ENCODE results near the gene EFNA4.

Gene EFNA4

DNA sequence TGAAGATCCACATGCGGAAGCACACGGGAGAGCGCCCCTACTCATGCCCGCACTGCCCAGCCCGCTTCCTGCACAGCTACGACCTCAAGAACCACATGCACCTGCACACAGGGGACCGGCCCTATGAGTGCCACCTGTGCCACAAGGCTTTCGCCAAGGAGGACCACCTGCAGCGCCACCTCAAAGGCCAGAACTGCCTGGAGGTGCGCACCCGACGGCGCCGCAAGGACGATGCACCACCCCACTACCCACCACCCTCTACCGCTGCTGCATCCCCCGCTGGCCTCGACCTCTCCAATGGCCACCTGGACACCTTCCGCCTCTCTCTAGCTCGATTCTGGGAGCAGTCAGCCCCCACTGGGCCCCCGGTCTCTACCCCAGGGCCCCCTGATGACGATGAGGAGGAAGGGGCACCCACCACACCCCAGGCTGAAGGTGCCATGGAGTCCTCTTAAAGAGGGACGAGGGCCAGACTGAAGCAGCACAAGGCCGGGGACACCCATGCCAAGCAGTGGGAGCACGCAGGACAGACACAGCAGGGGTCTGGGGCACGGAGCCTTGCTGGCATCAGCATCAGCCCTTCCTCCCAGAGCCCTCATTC, 47.2 kb upstream of the EFNA4 start:
- TF ChIP-seq CEBPB (IDR thresholded peaks at IDR 0.05) (no peak), CREB1 (IDR thresholded peaks at IDR 0.05; ENCODE audit: low read depth) (no peak), FOXM1 (IDR thresholded peaks at IDR 0.05; ENCODE audit: borderline replicate concordance, low read depth) (no peak), EP300 (IDR thresholded peaks at IDR 0.05; ENCODE audit: borderline replicate concordance) (no peak), TAF1 (IDR thresholded peaks at IDR 0.05; ENCODE audit: low read depth) (no peak), EGR1 (IDR thresholded peaks at IDR 0.05) (no peak), TCF12 (IDR thresholded peaks at IDR 0.05; ENCODE audit: low read depth) (no peak), TEAD4 (IDR thresholded peaks at IDR 0.05) (no peak), ZBTB7A (IDR thresholded peaks at IDR 0.05; ENCODE audit: low read depth) (no peak), YY1 (IDR thresholded peaks at IDR 0.05; ENCODE audit: low read depth) (no peak), RAD21 (IDR thresholded peaks at IDR 0.05; ENCODE audit: low read depth) (no peak), NFIC (IDR thresholded peaks at IDR 0.05) (no peak)
- TF ChIP-seq, protein P1, sequence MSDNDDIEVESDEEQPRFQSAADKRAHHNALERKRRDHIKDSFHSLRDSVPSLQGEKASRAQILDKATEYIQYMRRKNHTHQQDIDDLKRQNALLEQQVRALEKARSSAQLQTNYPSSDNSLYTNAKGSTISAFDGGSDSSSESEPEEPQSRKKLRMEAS (IDR thresholded peaks at IDR 0.05), result no peak
- TF ChIP-seq, protein P2, sequence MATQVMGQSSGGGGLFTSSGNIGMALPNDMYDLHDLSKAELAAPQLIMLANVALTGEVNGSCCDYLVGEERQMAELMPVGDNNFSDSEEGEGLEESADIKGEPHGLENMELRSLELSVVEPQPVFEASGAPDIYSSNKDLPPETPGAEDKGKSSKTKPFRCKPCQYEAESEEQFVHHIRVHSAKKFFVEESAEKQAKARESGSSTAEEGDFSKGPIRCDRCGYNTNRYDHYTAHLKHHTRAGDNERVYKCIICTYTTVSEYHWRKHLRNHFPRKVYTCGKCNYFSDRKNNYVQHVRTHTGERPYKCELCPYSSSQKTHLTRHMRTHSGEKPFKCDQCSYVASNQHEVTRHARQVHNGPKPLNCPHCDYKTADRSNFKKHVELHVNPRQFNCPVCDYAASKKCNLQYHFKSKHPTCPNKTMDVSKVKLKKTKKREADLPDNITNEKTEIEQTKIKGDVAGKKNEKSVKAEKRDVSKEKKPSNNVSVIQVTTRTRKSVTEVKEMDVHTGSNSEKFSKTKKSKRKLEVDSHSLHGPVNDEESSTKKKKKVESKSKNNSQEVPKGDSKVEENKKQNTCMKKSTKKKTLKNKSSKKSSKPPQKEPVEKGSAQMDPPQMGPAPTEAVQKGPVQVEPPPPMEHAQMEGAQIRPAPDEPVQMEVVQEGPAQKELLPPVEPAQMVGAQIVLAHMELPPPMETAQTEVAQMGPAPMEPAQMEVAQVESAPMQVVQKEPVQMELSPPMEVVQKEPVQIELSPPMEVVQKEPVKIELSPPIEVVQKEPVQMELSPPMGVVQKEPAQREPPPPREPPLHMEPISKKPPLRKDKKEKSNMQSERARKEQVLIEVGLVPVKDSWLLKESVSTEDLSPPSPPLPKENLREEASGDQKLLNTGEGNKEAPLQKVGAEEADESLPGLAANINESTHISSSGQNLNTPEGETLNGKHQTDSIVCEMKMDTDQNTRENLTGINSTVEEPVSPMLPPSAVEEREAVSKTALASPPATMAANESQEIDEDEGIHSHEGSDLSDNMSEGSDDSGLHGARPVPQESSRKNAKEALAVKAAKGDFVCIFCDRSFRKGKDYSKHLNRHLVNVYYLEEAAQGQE (IDR thresholded peaks at IDR 0.05; ENCODE audit: low read depth), result no peak
- TF ChIP-seq, protein P3, sequence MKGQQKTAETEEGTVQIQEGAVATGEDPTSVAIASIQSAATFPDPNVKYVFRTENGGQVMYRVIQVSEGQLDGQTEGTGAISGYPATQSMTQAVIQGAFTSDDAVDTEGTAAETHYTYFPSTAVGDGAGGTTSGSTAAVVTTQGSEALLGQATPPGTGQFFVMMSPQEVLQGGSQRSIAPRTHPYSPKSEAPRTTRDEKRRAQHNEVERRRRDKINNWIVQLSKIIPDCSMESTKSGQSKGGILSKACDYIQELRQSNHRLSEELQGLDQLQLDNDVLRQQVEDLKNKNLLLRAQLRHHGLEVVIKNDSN (IDR thresholded peaks at IDR 0.05), result no peak

DNA sequence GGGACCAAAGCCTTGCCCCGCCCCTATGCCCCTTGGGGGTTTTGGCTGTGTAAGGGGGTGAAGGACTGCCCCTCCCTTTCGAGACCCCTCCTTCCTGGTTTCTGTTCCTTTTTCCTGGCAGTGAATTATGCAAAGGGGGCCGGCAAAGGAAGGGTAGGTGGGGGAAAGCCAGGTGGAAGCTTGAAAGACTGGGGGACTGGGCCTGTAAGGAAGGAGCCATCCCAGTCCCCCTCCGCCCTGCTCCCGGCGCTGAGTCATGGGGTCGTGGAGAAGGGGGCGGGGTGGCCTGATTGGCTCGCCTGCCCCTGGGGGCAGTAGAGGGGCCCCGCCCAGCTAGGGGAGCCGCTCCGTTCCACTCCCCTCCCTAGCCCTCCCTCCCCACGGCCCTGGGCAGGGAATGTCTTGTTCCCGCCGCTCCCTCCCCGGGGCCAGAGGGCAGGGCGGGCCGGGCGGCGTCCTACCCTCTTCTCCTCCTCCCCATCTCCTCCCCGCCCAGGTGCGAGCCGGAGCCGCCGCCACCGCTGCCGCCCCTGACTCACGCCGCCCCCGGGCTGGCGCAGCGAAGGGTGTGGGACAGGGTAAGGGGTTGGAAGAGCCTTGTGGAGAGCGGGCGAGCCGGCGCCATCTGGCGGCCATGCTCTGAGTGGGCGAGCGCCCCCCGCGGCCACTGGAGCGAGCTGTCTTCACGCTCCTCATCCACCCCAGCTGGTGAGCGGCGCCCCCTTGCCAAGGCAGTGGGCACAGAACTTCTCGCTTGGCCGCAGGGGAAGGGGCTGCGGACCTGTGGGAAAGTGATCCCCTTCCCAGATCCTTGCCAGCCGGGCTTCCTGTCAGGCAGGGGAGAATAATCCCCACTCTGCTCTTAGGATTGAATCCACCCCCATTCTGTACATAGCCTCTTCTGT, 46.2 kb upstream of the EFNA4 start:
- TF ChIP-seq TEAD4 (IDR thresholded peaks at IDR 0.05) (peak; percentile 29), FOXM1 (IDR thresholded peaks at IDR 0.05; ENCODE audit: borderline replicate concordance, low read depth) (no peak), NFIC (IDR thresholded peaks at IDR 0.05) (no peak), RAD21 (IDR thresholded peaks at IDR 0.05; ENCODE audit: low read depth) (peak; percentile 73), TAF1 (IDR thresholded peaks at IDR 0.05; ENCODE audit: low read depth) (no peak), EP300 (IDR thresholded peaks at IDR 0.05; ENCODE audit: borderline replicate concordance) (peak; percentile 33; the same call in 1 of the 2 replicates), CEBPB (IDR thresholded peaks at IDR 0.05) (no peak), TCF12 (IDR thresholded peaks at IDR 0.05; ENCODE audit: low read depth) (peak; percentile 73; the same call in 1 of the 2 replicates), EGR1 (IDR thresholded peaks at IDR 0.05) (peak; percentile 85), YY1 (IDR thresholded peaks at IDR 0.05; ENCODE audit: low read depth) (peak; percentile 78), CREB1 (IDR thresholded peaks at IDR 0.05; ENCODE audit: low read depth) (no peak), ZBTB7A (IDR thresholded peaks at IDR 0.05; ENCODE audit: low read depth) (peak; percentile 99)
- TF ChIP-seq, protein P3 (IDR thresholded peaks at IDR 0.05), result peak; percentile 29; the same call in 1 of the 2 replicates
- TF ChIP-seq, protein P2 (IDR thresholded peaks at IDR 0.05; ENCODE audit: low read depth), result no peak
- TF ChIP-seq, protein P1 (IDR thresholded peaks at IDR 0.05), result peak; percentile 67; the same call in 1 of the 2 replicates

DNA sequence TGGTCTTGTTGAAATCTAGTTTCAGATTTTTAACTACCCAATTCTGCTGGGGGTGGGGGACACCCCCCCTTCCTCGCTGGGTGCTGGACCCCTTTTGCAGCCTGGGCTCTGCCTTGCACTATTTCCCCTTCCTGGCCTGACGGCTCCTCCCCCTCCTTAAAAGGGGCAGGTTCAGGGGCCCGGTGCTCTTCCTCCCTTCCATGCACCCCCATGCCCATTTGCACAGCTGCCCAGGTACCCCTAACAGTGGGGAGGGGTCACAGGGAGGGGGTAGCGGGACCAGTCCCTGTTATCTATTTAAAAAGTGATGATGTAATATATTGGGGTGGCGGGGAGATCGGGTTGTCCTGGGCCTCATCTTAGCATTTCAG, 45.6 kb upstream of the EFNA4 start:
- TF ChIP-seq EGR1 (IDR thresholded peaks at IDR 0.05), result no peak
- TF ChIP-seq, protein P1 (IDR thresholded peaks at IDR 0.05), result no peak
- TF ChIP-seq CEBPB (IDR thresholded peaks at IDR 0.05), result no peak

DNA sequence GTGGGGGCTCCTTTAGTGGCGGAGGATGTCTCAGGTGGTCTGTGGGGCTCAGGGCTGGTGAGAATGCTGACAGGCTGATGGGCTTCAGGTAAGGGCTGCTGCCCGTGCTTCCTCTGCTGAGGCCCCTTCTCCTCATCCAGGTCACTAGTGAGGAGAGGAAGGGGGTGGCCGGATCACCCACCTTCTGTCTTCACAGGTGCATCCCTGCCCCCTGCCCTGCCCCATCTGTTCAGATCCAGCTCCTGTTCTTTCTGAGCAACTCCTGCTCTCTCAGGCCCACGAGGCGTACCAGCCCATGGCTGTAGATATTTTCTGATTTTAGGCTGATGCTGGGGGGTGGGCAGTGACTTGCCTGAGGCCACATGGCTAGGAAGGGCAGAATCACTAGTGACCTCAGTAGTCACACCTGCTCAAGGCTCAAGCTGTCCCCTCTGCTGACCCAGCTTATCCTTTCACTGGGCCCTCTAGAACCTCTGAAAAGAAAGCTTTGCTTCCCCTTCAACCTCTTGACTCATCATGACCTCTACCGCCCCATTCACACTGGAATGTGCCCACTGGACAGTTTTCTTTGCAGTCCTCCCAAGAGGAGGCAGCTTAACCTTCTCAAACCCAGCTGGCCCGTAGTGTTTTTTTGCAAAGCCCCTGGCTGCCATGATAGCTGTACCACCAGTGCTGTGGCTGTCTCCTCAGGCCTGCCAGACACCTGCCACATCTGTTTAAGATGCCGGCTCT, 44.8 kb upstream of the EFNA4 start:
- TF ChIP-seq YY1 (IDR thresholded peaks at IDR 0.05; ENCODE audit: low read depth) (no peak), EP300 (IDR thresholded peaks at IDR 0.05; ENCODE audit: borderline replicate concordance) (no peak), CREB1 (IDR thresholded peaks at IDR 0.05; ENCODE audit: low read depth) (no peak), RAD21 (IDR thresholded peaks at IDR 0.05; ENCODE audit: low read depth) (no peak), CEBPB (IDR thresholded peaks at IDR 0.05) (no peak), NFIC (IDR thresholded peaks at IDR 0.05) (no peak), ZBTB7A (IDR thresholded peaks at IDR 0.05; ENCODE audit: low read depth) (no peak), TCF12 (IDR thresholded peaks at IDR 0.05; ENCODE audit: low read depth) (no peak), TAF1 (IDR thresholded peaks at IDR 0.05; ENCODE audit: low read depth) (no peak), FOXM1 (IDR thresholded peaks at IDR 0.05; ENCODE audit: borderline replicate concordance, low read depth) (no peak), EGR1 (IDR thresholded peaks at IDR 0.05) (no peak), TEAD4 (IDR thresholded peaks at IDR 0.05) (no peak)
- TF ChIP-seq, protein P1 (IDR thresholded peaks at IDR 0.05), result no peak
- TF ChIP-seq, protein P3 (IDR thresholded peaks at IDR 0.05), result no peak
- TF ChIP-seq, protein P2 (IDR thresholded peaks at IDR 0.05; ENCODE audit: low read depth), result no peak
